ENCODE data around the gene CUL1. TPM values are rescaled to one million over a fixed set of nuclear protein-coding genes. Genes with fewer than 3 reads are reported as not detected.

The CUL1 gene
- 10 to 100 TPM; 73.1 to 87.1 (median 77.8) TPM for total RNA-seq

GRCh38 chr7:148698397-148699023, at the start of gene CUL1:
TSS of gene CUL1 (plus strand) at chr7:148698903. CDS start at chr7:148730123, 31,220 bp downstream.
- WGBS = 0% methylated on average over 21 of the region's 84 CpGs
- Histone ChIP-seq H3K9me3 (no peaks in the 10 kb centered on the region), H3K4me1 (peaks cover 24 to 47% (median 43%) of the 10 kb centered on the region in 4 donors), H3K27ac (replicated peaks in 1 of 4) (peak within 1 kb of the TSS; percentile 96 to 99 (median 99)), H3K27me3 (no peaks in the 10 kb centered on the region), H3K4me3 (peak within 1 kb of the TSS; percentile 81 to 99 (median 96)), H3K36me3 (no peaks in the 10 kb centered on the region)
- TF ChIP-seq POLR2A (IDR thresholded peaks at IDR 0.05; ENCODE audit: low read depth) = peak; percentile 66
- TF ChIP-seq EP300 (IDR thresholded peaks at IDR 0.05) = no peak
- TF ChIP-seq CTCF (IDR thresholded peaks at IDR 0.05) = no peak
- TF ChIP-seq POLR2AphosphoS5 (IDR thresholded peaks at IDR 0.05) = peak; percentile 71 to 92
- intact Hi-C loops (cut with DNase I) = loop anchor here (5.0 to 10.0 kb wide), 2 partner anchors 121 to 266 kb away; no protein-coding TSS in a partner anchor
- peak; percentile 96 for DNase-seq (ENCODE audit: extremely low spot score)

- peaks cover 0 to 5% (median 0%) of the 10 kb centered on the region in 4 donors for H3K27me3 ChIP-seq
- H3K4me3 ChIP-seq = no peak overlapping the region
- H3K36me3 ChIP-seq = no peaks in the 10 kb centered on the region
- intact Hi-C loops (cut with DNase I) = no loop called here
- WGBS = 75% methylated on average over 4 of the region's 4 CpGs
- no peaks in the 10 kb centered on the region for H3K4me1 ChIP-seq
- no peak for DNase-seq (ENCODE audit: extremely low spot score)
- no peak overlapping the region for H3K27ac ChIP-seq (replicated peaks in 1 of 4)
- TF ChIP-seq CTCF (IDR thresholded peaks at IDR 0.05) = no peak
- TF ChIP-seq POLR2AphosphoS5 (IDR thresholded peaks at IDR 0.05) = no peak
- TF ChIP-seq POLR2A (IDR thresholded peaks at IDR 0.05; ENCODE audit: low read depth) = no peak
- no peak for TF ChIP-seq EP300 (IDR thresholded peaks at IDR 0.05)
- H3K9me3 ChIP-seq = no peaks in the 10 kb centered on the region
Observed at GRCh38 chr7:148650232-148650858, 48.4 kb upstream of the CUL1 start.

- intact Hi-C loops (cut with DNase I) = no loop called here
Observed at GRCh38 chr7:148652773-148653172, 45.9 kb upstream of the CUL1 start.

GRCh38 chr7:148657929-148658328, 40.8 kb upstream of the CUL1 start:
- TF ChIP-seq EP300 (IDR thresholded peaks at IDR 0.05) (no peak), POLR2AphosphoS5 (IDR thresholded peaks at IDR 0.05) (no peak), CTCF (IDR thresholded peaks at IDR 0.05) (no peak), POLR2A (IDR thresholded peaks at IDR 0.05; ENCODE audit: low read depth) (no peak)

More at GRCh38 chr7:148652773-148653172, 45.9 kb upstream of the CUL1 start:
- Histone ChIP-seq H3K9me3 (no peaks in the 10 kb centered on the region), H3K4me3 (no peak overlapping the region), H3K27me3 (no peaks in the 10 kb centered on the region), H3K36me3 (no peaks in the 10 kb centered on the region), H3K4me1 (no peaks in the 10 kb centered on the region), H3K27ac (replicated peaks in 1 of 4) (no peak overlapping the region)
- TF ChIP-seq POLR2AphosphoS5 (IDR thresholded peaks at IDR 0.05) (no peak), EP300 (IDR thresholded peaks at IDR 0.05) (no peak), POLR2A (IDR thresholded peaks at IDR 0.05; ENCODE audit: low read depth) (no peak), CTCF (IDR thresholded peaks at IDR 0.05) (no peak)
- no peak for DNase-seq (ENCODE audit: extremely low spot score)

More at GRCh38 chr7:148657929-148658328, 40.8 kb upstream of the CUL1 start:
- DNase-seq (ENCODE audit: extremely low spot score) = no peak
- H3K27me3 ChIP-seq = no peaks in the 10 kb centered on the region
- intact Hi-C loops (cut with DNase I) = no loop called here
- H3K27ac ChIP-seq (replicated peaks in 1 of 4) = no peak overlapping the region
- no peak overlapping the region for H3K4me3 ChIP-seq
- H3K36me3 ChIP-seq = no peaks in the 10 kb centered on the region
- 90% methylated on average over 4 of the region's 4 CpGs for WGBS
- no peaks in the 10 kb centered on the region for H3K9me3 ChIP-seq
- H3K4me1 ChIP-seq = no peaks in the 10 kb centered on the region

Measured in esophagus muscularis mucosa (tissue), 4 donors.